ENCODE results near the gene VARS2.
A peak's percentile ranks its signal among the peaks of the same experiment; 100 is the strongest.
"Not testable (repeated sequence)": the region's sequence is repeated elsewhere in the genome, so short reads cannot be mapped to it uniquely, and the experiment has no call there.

Gene VARS2

GRCh38 chr6:30900863-30901417, 13.1 kb upstream of the VARS2 start:
- no peak for DNase-seq

GRCh38 chr6:30901436-30901835, 12.6 kb upstream of the VARS2 start:
- no peak for DNase-seq

GRCh38 chr6:30902196-30902595, 11.8 kb upstream of the VARS2 start:
- not testable (repeated sequence) for DNase-seq

- DNase-seq = no peak
Measured at GRCh38 chr6:30902709-30903108, 11.3 kb upstream of the VARS2 start.

DNA sequence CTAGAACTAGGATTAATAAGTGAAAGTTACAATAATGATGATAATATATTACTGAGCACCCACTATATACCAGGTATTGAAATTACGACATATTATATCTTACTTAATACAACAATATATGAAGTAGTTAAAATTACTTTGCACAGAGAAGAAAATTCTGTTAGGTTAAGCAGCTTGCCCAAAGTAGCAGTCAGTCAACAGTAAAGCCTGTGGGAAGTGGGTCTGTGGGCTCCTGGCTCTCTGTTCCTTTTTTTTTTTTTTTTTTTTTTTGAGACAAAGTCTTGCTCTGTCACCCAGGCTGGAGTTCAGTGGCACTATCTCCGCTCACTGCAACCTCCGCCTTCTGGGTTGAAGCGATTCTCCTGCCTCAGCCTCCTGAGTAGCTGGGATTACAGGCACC, 10.8 kb upstream of the VARS2 start:
- no peak for DNase-seq

- DNase-seq = not testable (repeated sequence)
Measured at GRCh38 chr6:30907290-30907757, 6.7 kb upstream of the VARS2 start.

DNA sequence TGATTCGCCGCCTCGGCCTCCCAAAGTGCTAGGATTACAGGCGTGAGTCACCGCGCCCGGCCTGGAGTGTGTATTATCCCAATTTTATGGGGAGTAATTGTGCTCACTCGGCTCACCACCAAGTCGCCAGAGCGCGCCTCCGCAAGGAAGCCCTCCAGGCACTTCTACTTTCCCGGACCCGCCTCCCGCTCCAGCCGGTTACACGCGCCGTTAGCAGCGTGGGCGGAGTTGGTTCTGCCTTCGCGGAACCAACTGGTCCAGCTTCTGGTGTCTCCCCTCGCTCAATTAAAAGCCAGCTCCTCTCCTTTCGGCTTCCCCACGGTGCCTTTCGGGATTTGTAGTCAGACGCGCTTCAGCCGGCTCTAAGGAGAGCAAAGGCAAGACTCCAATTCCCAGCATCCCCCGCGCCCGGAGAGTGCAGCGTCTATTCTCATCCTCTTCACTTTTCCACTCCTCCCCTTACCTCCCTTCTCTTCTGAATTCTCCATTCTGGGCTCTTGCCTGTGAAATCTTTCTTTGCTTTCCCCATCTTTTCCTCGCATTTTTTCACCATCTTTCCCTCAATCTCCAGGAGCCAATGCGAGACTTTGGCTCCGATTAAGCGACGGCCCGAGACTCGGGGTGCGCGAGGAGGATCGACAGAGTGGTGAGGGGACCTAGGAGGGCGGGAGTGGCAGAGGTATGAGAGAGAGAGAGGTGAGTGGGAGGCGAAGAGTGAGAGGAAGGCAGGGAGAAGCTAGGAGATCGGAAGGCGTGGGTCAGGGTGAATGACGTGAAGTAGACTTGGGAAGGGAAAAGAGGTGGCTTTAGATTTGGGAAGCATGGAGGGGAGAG, 6.1 kb upstream of the VARS2 start, which contains the start of gene GTF2H4:
GTF2H4 (plus strand) TSS at position 450 of the 834 bp plus-strand sequence.
- DNase-seq = peak; percentile 98

GRCh38 chr6:30908700-30909099, 5.3 kb upstream of the VARS2 start:
- no peak for DNase-seq

DNA sequence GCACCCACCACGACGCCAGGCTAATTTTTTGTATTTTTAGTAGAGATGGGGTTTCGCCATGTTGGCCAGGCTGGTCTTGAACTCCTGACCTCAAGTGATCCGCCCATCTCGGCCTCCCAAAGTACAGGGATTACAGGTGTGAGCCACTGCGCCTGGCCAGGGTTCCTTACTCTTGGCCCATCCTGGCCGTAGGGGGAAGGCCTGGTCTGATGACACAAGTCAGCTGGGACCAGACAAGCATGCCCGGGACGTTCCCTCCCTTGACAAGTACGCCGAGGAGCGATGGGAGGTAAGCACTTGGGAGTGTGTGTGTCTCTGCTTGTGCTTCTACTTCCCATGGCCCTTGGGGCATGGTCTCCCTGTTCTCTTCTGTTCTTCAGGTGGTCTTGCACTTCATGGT, 3.6 kb upstream of the VARS2 start:
- not testable (repeated sequence) for DNase-seq

GRCh38 chr6:30912746-30913520, 1.1 kb upstream of the VARS2 start:
- DNase-seq = no peak

DNA sequence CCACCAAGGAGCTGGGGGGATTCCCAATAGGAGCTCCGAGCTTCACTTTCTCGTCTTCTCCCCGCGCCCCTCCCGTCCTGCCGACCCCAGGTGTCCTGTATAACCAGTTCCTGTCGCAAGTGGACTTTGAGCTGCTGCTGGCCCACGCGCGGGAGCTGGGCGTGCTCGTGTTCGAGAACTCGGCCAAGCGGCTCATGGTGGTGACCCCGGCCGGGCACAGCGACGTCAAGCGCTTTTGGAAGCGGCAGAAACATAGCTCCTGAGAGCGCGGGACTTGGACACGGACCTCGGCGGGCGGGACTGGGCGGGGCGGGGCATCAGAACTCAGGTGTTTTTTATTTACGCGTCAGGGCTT, 340 bp upstream of the VARS2 start:
- no peak for DNase-seq

DNA sequence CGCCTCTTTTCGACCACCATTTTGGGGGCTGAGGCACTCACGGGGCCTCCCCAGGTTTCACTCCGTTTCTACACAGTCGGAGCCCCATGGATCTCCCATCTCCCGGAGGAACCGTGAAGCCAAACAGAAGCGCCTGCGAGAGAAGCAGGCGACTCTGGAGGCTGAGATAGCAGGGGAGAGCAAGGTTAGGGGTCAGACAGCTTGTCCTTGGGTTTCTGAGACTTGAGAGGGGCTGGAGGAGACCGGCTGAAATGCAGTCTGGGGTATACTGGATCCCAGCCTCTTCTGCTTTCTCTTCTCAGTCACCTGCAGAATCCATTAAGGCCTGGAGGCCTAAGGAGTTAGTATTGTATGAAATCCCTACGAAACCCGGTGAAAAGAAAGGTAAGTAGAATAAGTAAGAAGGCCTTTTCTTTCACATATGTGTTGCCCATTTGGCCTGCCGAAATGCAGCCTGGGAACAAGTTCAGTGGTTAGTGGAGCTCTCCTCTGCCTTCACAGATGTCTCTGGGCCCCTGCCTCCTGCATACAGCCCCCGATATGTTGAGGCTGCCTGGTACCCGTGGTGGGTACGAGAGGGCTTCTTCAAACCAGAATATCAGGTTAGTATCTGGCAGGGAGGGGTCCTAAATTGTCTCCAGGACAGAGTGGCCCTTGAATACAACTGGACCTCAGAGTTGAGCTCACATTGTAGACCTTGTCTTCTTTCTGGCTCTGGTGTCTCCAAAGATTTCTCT, 984 bp downstream of the VARS2 start:
- DNase-seq = no peak

- DNase-seq = peak; percentile 54
Measured at GRCh38 chr6:30915591-30915946, 1.5 kb downstream of the VARS2 start.

DNA sequence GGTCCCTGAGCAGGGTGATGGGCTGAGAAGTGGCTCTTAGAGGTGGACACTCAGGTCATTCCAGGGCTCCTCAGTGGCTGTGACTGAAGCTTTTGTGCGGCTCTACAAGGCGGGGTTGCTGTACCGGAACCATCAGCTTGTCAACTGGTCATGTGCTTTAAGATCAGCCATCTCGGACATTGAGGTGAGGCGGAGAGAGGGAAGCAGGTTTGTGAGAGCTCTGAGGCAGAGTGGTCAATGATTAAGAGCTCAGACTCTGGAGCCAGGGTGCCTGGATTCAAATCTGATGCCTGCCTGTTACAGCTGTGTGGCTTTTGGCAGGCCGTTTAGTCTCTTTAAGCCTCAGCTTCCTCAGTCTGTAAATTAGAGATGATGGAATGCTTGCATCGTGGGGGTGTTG, 3.0 kb downstream of the VARS2 start:
- DNase-seq = no peak

DNA sequence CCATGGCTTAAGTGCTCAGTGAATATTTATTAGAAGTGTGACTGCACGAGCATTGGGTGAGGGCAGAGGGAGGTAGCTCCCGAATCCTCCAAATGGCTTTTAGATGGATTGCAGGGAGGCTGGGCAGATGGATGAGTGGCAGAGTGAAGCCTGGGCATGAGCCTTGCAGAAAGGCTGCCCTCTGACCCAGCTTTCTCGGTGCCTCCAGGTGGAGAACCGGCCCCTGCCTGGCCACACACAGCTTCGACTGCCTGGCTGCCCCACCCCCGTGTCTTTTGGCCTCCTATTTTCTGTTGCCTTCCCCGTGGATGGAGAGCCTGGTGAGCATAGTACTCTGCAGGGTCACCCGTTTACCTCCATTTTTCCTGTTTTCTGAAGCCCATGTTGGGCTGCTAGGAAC, 3.4 kb downstream of the VARS2 start:
- DNase-seq = no peak

GRCh38 chr6:30918670-30919069, 4.6 kb downstream of the VARS2 start:
- no peak for DNase-seq

GRCh38 chr6:30922447-30922852, 8.4 kb downstream of the VARS2 start:
- no peak for DNase-seq

GRCh38 chr6:30924040-30924627, 10.1 kb downstream of the VARS2 start:
- not testable (repeated sequence) for DNase-seq

DNA sequence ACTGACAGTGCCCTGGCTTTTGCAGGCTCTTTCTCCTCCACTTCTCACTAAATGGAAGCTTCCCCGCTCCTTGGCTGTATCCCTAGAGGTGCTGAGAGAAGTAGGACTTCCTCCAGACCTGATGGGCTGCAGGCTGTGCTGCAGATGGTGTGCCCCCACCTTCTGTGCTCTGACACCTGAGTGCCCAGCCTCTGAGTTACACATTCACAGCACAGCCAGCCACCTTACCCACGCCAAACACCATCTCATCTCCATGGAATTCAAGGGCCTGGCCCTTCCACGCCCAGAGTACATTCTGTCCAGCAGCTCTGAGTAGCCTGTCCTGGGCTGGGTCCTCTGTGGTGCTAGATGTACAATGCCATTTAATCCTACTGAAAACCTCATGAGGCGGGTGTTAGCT, 12.6 kb downstream of the VARS2 start:
- no peak for DNase-seq

- not testable (repeated sequence) for DNase-seq
Measured at GRCh38 chr6:30927080-30927479, 13.0 kb downstream of the VARS2 start.

DNA sequence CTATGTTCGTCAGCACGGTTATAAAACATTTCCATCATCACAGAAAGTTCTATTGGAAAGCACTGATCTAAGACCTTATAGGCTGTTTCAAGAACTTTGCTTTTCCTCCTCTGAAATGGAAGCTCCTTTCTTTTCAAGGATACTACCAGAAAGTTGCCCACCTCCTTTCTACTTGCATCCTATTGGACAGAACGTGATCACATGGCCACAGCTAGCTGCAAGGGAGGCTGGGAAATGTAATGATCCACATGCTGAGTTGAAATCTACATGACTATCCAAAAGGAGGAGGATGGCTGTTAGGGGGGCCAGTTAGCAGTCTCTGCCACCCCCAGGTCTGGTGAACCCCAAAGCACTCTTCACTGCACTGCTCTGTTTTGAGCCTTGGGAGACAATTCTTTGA, 14.6 kb downstream of the VARS2 start:
- no peak for DNase-seq

GRCh38 chr6:30930506-30930905, 16.5 kb downstream of the VARS2 start:
- no peak for DNase-seq

DNA sequence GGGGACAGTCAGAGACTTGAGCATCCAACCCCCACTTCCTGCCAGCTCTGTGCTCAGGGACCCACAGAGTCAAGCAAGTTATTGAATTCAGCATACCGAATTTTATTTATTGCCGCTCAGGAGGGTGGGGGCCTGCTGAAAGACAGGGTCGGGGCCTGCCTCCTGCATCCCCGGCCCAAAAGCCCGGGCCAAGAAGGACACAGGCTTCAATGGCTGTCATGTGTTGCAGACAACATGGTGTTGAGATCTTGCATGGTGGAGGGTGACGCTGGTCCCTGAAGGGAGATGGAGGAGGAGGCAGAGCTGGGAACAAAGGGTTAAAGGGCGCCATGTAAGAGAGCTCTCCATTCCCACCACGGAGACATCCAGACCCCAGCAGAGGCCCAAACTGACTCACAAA, 17.2 kb downstream of the VARS2 start:
- DNase-seq = no peak
